DOHH2 (cell line): ENCODE results near the gene COL5A2.

Source experiments
- H3F3A ChIP-seq: fragments of 200-600 bp; sonication (generic), shearing (Covaris generic); 2 replicates; pipeline ENCODE4 v1.6.0; 2016; ENCODE audit warnings: antibody characterized with exemption, mild to moderate bottlenecking; ENCODE audit not compliant: control insufficient read depth, insufficient read depth
- H3K27ac ChIP-seq: fragments of 200-600 bp; sonication (generic); 2 replicates; pipeline ENCODE4 v1.5.1; 2014; ENCODE audit warnings: low read depth, mild to moderate bottlenecking, low read length, moderate library complexity
- H3K27me3 ChIP-seq: fragments of 200-600 bp; sonication (generic); 2 replicates; pipeline ENCODE4 v1.6.1; 2014; ENCODE audit warnings: mild to moderate bottlenecking, low read length, mixed read lengths; ENCODE audit not compliant: control insufficient read depth
- H3K36me3 ChIP-seq: fragments of 200-600 bp; sonication (generic); 2 replicates; pipeline ENCODE4 v1.6.1; 2014; ENCODE audit warnings: mild to moderate bottlenecking, low read length, moderate library complexity, mixed read lengths; ENCODE audit not compliant: control insufficient read depth
- H3K4me1 ChIP-seq: fragments of 200-600 bp; sonication (generic); 2 replicates; pipeline ENCODE4 v1.6.1; 2014; ENCODE audit warnings: mild to moderate bottlenecking, low read length, mixed read lengths; ENCODE audit not compliant: control insufficient read depth
- H3K4me2 ChIP-seq: fragments of 200-600 bp; sonication (generic); 2 replicates; pipeline ENCODE4 v1.6.0; 2014; ENCODE audit warnings: mild to moderate bottlenecking, low read length, moderate library complexity
- H3K4me3 ChIP-seq: fragments of 200-600 bp; sonication (generic); 2 replicates; pipeline ENCODE4 v1.5.1; 2014; ENCODE audit warnings: mild to moderate bottlenecking, low read length, mixed read lengths
- H3K79me2 ChIP-seq: fragments of 200-600 bp; sonication (generic); 2 replicates; pipeline ENCODE4 v1.6.1; 2014; ENCODE audit warnings: mild to moderate bottlenecking, low read length, mixed read lengths; ENCODE audit not compliant: control insufficient read depth
- H3K9me2 ChIP-seq: fragments of 200-600 bp; sonication (generic); replicated peaks from 2 replicates; pipeline ENCODE4 v1.6.1; 2014; ENCODE audit warnings: mild to moderate bottlenecking, low read length, mixed read lengths; ENCODE audit not compliant: control insufficient read depth
- H3K9me3 ChIP-seq: fragments of 200-600 bp; sonication (generic); 2 replicates; pipeline ENCODE4 v1.6.1; 2014; ENCODE audit warnings: antibody characterized with exemption, low read length, mixed read lengths; ENCODE audit not compliant: control insufficient read depth, insufficient read depth
- H4K20me1 ChIP-seq: fragments of 200-600 bp; sonication (generic); 2 replicates; pipeline ENCODE4 v1.6.0; 2014; ENCODE audit warnings: low read depth, mild to moderate bottlenecking, antibody characterized with exemption, low read length, moderate library complexity; ENCODE audit not compliant: control insufficient read depth, insufficient read depth
- EZH2phosphoT487 ChIP-seq: fragments of 200-600 bp; sonication (generic); IDR thresholded peaks from 2 replicates; pipeline ENCODE4 v1.6.1; 2017; ENCODE audit warnings: borderline replicate concordance, mild to moderate bottlenecking, antibody characterized with exemption, low read length, moderate library complexity, mixed read lengths
- TF ChIP-seq, protein P1 (sequence below): fragments of 200-600 bp; sonication (generic); IDR thresholded peaks from one replicate; pipeline ENCODE4 v1.5.1; 2014; ENCODE audit warnings: antibody characterized with exemption, mild to moderate bottlenecking, low read depth, low read length; ENCODE audit not compliant: poor library complexity, severe bottlenecking

The COL5A2 gene

DNA sequence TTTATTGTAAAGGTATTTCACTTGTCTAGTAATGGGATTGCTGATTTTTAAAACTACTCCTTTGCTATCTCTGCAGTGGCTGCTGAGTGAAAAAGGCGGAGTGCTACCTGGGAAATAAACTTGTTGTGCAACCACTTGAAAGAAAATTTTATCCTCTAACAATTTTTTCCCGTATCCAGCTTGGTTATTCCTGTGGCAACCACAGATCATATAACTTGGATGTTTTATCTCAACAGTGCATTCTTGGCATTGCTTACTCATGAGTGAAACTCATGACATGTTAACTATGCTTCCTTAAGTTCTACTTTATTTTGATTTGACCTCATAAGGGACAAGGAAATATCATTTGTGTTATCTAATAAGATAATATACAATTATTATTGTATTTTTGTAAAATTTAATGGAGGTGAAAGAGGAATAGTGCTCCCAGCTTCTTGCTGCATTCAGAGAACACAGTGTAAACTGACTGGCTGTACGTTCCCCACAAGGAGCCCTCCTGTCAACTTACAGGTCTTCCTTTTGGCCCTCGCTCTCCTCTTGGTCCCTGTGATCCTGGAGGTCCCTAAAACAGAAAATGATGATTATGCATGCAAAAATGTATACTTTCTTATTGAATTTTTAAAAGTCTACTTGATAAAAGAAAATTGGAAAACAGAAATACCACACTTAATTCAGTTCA is 82.7 kb downstream of the COL5A2 start:
- no peaks in the 10 kb centered on the region for H3K79me2 ChIP-seq
- H3F3A ChIP-seq = no peaks in the 10 kb centered on the region
- no peaks in the 10 kb centered on the region for H4K20me1 ChIP-seq
- H3K4me2 ChIP-seq = no peak overlapping the region
- no peaks in the 10 kb centered on the region for H3K27me3 ChIP-seq
- H3K36me3 ChIP-seq = no peaks in the 10 kb centered on the region
- H3K9me3 ChIP-seq = no peaks in the 10 kb centered on the region
- H3K4me3 ChIP-seq = no peak overlapping the region
- H3K4me1 ChIP-seq = no peaks in the 10 kb centered on the region
- H3K9me2 ChIP-seq = no peaks in the 10 kb centered on the region
- no peak overlapping the region for H3K27ac ChIP-seq
- no peak for TF ChIP-seq EZH2phosphoT487
- TF ChIP-seq, protein P1, sequence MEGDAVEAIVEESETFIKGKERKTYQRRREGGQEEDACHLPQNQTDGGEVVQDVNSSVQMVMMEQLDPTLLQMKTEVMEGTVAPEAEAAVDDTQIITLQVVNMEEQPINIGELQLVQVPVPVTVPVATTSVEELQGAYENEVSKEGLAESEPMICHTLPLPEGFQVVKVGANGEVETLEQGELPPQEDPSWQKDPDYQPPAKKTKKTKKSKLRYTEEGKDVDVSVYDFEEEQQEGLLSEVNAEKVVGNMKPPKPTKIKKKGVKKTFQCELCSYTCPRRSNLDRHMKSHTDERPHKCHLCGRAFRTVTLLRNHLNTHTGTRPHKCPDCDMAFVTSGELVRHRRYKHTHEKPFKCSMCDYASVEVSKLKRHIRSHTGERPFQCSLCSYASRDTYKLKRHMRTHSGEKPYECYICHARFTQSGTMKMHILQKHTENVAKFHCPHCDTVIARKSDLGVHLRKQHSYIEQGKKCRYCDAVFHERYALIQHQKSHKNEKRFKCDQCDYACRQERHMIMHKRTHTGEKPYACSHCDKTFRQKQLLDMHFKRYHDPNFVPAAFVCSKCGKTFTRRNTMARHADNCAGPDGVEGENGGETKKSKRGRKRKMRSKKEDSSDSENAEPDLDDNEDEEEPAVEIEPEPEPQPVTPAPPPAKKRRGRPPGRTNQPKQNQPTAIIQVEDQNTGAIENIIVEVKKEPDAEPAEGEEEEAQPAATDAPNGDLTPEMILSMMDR = no peak

DNA sequence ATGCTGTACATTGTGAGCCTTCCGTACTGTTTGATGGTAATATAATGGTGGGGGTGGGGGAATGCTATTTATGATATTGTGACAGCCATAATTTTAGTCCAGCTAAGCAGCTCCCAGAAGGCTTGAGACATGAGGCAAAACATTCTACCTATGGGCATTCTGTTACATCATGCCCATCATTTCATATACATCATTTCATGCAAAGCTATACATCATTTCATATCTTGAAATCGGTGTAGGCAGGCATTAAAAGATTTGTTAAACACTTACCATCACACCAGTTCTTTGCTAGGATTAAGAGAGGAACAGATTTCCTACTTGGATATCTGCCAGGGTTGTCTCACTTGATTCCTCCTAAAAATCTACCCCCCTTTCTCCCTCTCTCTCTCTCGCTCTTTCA is 84.5 kb downstream of the COL5A2 start:
- Histone ChIP-seq H3F3A (no peaks in the 10 kb centered on the region), H3K27me3 (no peaks in the 10 kb centered on the region), H3K79me2 (no peaks in the 10 kb centered on the region), H3K9me3 (no peaks in the 10 kb centered on the region), H4K20me1 (no peaks in the 10 kb centered on the region), H3K36me3 (no peaks in the 10 kb centered on the region), H3K4me2 (no peak overlapping the region), H3K4me3 (no peak overlapping the region), H3K9me2 (no peaks in the 10 kb centered on the region), H3K27ac (no peak overlapping the region), H3K4me1 (no peaks in the 10 kb centered on the region)
- no peak for TF ChIP-seq EZH2phosphoT487
- TF ChIP-seq, protein P1 = no peak

DNA sequence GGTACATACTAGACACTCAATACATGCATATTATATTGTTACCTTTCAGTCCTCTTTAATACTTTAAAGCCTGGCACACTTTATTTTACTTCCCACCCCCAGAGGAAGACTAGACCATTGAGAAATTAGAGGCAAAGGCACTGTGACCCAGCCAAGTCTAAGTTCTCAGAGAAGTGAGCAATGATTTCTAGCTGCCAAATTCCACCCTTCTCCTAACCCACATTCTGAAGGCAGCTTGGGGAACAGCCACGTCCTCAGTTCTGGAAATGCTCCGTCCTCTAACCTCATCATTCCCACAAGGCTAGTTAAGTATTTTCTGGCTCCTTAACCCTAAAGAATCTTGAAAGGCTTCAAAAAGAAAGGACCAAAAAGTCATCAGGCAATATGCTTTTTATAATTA is 86.6 kb downstream of the COL5A2 start:
- Histone ChIP-seq H3K4me3 (no peak overlapping the region), H3F3A (no peaks in the 10 kb centered on the region), H3K9me3 (no peaks in the 10 kb centered on the region), H3K4me1 (no peaks in the 10 kb centered on the region), H3K36me3 (no peaks in the 10 kb centered on the region), H4K20me1 (no peaks in the 10 kb centered on the region), H3K79me2 (no peaks in the 10 kb centered on the region), H3K9me2 (no peaks in the 10 kb centered on the region), H3K27ac (no peak overlapping the region), H3K4me2 (no peak overlapping the region), H3K27me3 (no peaks in the 10 kb centered on the region)
- no peak for TF ChIP-seq EZH2phosphoT487
- TF ChIP-seq, protein P1 = no peak
